H1 (cell line): Measurements from ENCODE around the gene NDUFB11. TPM values are rescaled to one million over a fixed set of nuclear protein-coding genes. Genes with fewer than 3 reads are reported as not detected.

Experiments used
- CTCF ChIA-PET: fragments of 300-600 bp; sonication (Branson Sonifier 250); formaldehyde crosslinking; loops from one replicate; lab custom pipeline; 2021; ENCODE audit not compliant: partially characterized antibody; lab: Charles Lee
- POLR2A ChIA-PET: fragments of 300-600 bp; sonication (Branson Sonifier 250); formaldehyde crosslinking; loops from one replicate; lab custom pipeline; 2021; ENCODE audit warnings: inconsistent platforms; ENCODE audit not compliant: partially characterized antibody; lab: Charles Lee
- DNase-seq, 2 experiments: peaks; one replicate each; pipeline versions ENCODE4 v3.0.0 to v3.0.0-alpha.2; 2010 to 2022; ENCODE audit warnings: low spot score in 2 of 2, low read depth in 1 of 2, mixed read lengths in 1 of 2
- FAIRE-seq: peaks from 2 replicates; lab custom pipeline; 2011; peaks lifted over from hg19 to GRCh38; lab: Jason Lieb, UNC
- H2AFZ ChIP-seq: 2 replicates; pipeline ENCODE4 v1.8.1; 2012; ENCODE audit warnings: low read length, inconsistent platforms
- H2AK5ac ChIP-seq: 2 replicates; pipeline ENCODE4 v1.6.1; 2013; ENCODE audit warnings: low read depth, low read length
- H2BK120ac ChIP-seq: replicated peaks from 2 replicates; pipeline ENCODE3; 2013; ENCODE audit warnings: low read depth, low read length, inconsistent platforms
- H2BK12ac ChIP-seq: 2 replicates; pipeline ENCODE4 v1.6.1; 2013; ENCODE audit warnings: low read depth, low read length
- H2BK15ac ChIP-seq: 2 replicates; pipeline ENCODE4 v1.6.1; 2013; ENCODE audit warnings: low read length
- H2BK20ac ChIP-seq: 2 replicates; pipeline ENCODE4 v1.6.1; 2013; ENCODE audit warnings: low read length
- H2BK5ac ChIP-seq: 2 replicates; pipeline ENCODE4 v1.6.1; 2013; ENCODE audit warnings: low read depth, low read length
- H3K14ac ChIP-seq: 2 replicates; pipeline ENCODE4 v1.6.1; 2013; ENCODE audit warnings: inconsistent platforms; ENCODE audit not compliant: insufficient read length
- H3K18ac ChIP-seq: 2 replicates; pipeline ENCODE4 v1.6.1; 2013; ENCODE audit warnings: low read length; ENCODE audit errors: extremely low read depth
- H3K23ac ChIP-seq: 2 replicates; pipeline ENCODE4 v1.6.1; 2013; ENCODE audit warnings: inconsistent platforms; ENCODE audit not compliant: insufficient read length
- H3K23me2 ChIP-seq: 2 replicates; pipeline ENCODE4 v1.6.1; 2013; ENCODE audit warnings: low read depth, low read length
- H3K27ac ChIP-seq: 2 replicates; pipeline ENCODE4 v1.6.1; 2011; ENCODE audit warnings: low read depth, low read length, inconsistent platforms
- H3K27me3 ChIP-seq, 4 experiments: replicated peaks in 1 of 4; 1 replicate in 1 of 4; 2 replicates in 3 of 4; pipeline versions ENCODE4 v1.6.1 to v1.8.1; 2011 to 2013; ENCODE audit warnings: low read length in 3 of 4, mild to moderate bottlenecking in 3 of 4, inconsistent platforms in 2 of 4, mixed read lengths in 2 of 4, moderate library complexity in 1 of 4; ENCODE audit not compliant: control insufficient read depth in 3 of 4, insufficient read depth in 3 of 4; ENCODE audit errors: extremely low read depth in 1 of 4
- H3K36me3 ChIP-seq, 4 experiments: 2 replicates each; pipeline versions ENCODE4 v1.6.1 to v1.8.1; 2011 to 2013; ENCODE audit warnings: mild to moderate bottlenecking in 4 of 4, low read length in 3 of 4, moderate library complexity in 2 of 4, control low read depth in 1 of 4, inconsistent platforms in 1 of 4; ENCODE audit not compliant: insufficient read depth in 4 of 4, control insufficient read depth in 2 of 4
- H3K4ac ChIP-seq: replicated peaks from 2 replicates; pipeline ENCODE3; 2013; ENCODE audit warnings: low read length, low read depth, mixed read lengths, inconsistent platforms; ENCODE audit not compliant: insufficient read length
- H3K4me1 ChIP-seq, 4 experiments: replicated peaks in 1 of 4; 1 replicate in 1 of 4; 2 replicates in 3 of 4; pipeline versions ENCODE4 v1.6.1 to v1.8.1; 2011 to 2013; ENCODE audit warnings: low read length in 3 of 4, inconsistent platforms in 2 of 4, mixed read lengths in 1 of 4; ENCODE audit not compliant: insufficient read depth in 4 of 4, control insufficient read depth in 3 of 4
- H3K4me2 ChIP-seq, 2 experiments: 2 replicates each; pipeline versions ENCODE4 v1.6.1 to v1.8.1; 2011 to 2013; ENCODE audit warnings: low read depth in 2 of 2, low read length in 2 of 2, control low read depth in 1 of 2, inconsistent platforms in 1 of 2, mild to moderate bottlenecking in 1 of 2; ENCODE audit not compliant: insufficient read depth in 1 of 2
- H3K4me3 ChIP-seq, 4 experiments: fragments of 200-600, 300-600 bp in 1 of 4; sonication (generic), shearing (Covaris generic), sonication (Bioruptor Twin) in 1 of 4; 2 replicates each; pipeline versions ENCODE4 v1.5.1 to v1.8.1; 2011 to 2016; ENCODE audit warnings: low read length in 4 of 4, low read depth in 3 of 4, control low read depth in 2 of 4, inconsistent platforms in 2 of 4, mild to moderate bottlenecking in 2 of 4, mixed read lengths in 1 of 4, moderate library complexity in 1 of 4; ENCODE audit not compliant: insufficient read depth in 2 of 4; ENCODE audit errors: extremely low read depth in 1 of 4
- H3K56ac ChIP-seq: replicated peaks from 2 replicates; pipeline ENCODE3; 2013; ENCODE audit warnings: low read depth, mild to moderate bottlenecking, mixed read lengths, low read length, inconsistent platforms; ENCODE audit not compliant: insufficient read length
- H3K79me1 ChIP-seq: 2 replicates; pipeline ENCODE4 v1.6.1; 2013; ENCODE audit warnings: low read depth, low read length, control low read depth
- H3K79me2 ChIP-seq, 2 experiments: 2 replicates each; pipeline versions ENCODE4 v1.6.1 to v1.8.1; 2012 to 2013; ENCODE audit warnings: low read length in 2 of 2, mild to moderate bottlenecking in 2 of 2, inconsistent platforms in 1 of 2; ENCODE audit not compliant: insufficient read depth in 2 of 2, control insufficient read depth in 1 of 2
- H3K9ac ChIP-seq, 4 experiments: replicated peaks in 1 of 4; 1 replicate in 1 of 4; 2 replicates in 3 of 4; pipeline versions ENCODE4 v1.6.1 to v1.8.1; 2011 to 2013; ENCODE audit warnings: low read depth in 3 of 4, low read length in 3 of 4, control low read depth in 2 of 4, mild to moderate bottlenecking in 2 of 4, moderate library complexity in 2 of 4, inconsistent platforms in 1 of 4; ENCODE audit errors: extremely low read depth in 1 of 4
- H3K9me3 ChIP-seq, 2 experiments: 2 replicates each; pipeline versions ENCODE4 v1.6.1 to v1.8.1; 2012 to 2013; ENCODE audit warnings: mild to moderate bottlenecking in 2 of 2, moderate library complexity in 2 of 2, control low read depth in 1 of 2, inconsistent platforms in 1 of 2, low read depth in 1 of 2, low read length in 1 of 2, mixed read lengths in 1 of 2; ENCODE audit not compliant: insufficient read depth in 2 of 2
- H4K20me1 ChIP-seq, 2 experiments: replicated peaks in 1 of 2; 2 replicates each; pipeline versions ENCODE3 to v1.8.1; 2011 to 2013; ENCODE audit warnings: inconsistent platforms in 2 of 2, low read length in 2 of 2, mild to moderate bottlenecking in 1 of 2; ENCODE audit not compliant: insufficient read depth in 2 of 2, control insufficient read depth in 1 of 2
- H4K5ac ChIP-seq: 2 replicates; pipeline ENCODE4 v1.6.1; 2013; ENCODE audit warnings: low read length, low read depth, mixed read lengths, inconsistent platforms; ENCODE audit not compliant: insufficient read length
- H4K8ac ChIP-seq: 2 replicates; pipeline ENCODE4 v1.8.0; 2013; ENCODE audit warnings: mild to moderate bottlenecking, moderate library complexity, low read length, inconsistent platforms; ENCODE audit not compliant: insufficient read depth; ENCODE audit errors: extremely low read depth
- H4K91ac ChIP-seq: replicated peaks from 2 replicates; pipeline ENCODE3; 2013; ENCODE audit warnings: low read length, mixed read lengths, inconsistent platforms; ENCODE audit not compliant: insufficient read length
- ATF2 ChIP-seq: IDR thresholded peaks from 2 replicates; pipeline ENCODE4 v1.6.1; 2012; ENCODE audit warnings: low read length, inconsistent platforms
- CHD2 ChIP-seq: IDR thresholded peaks from 2 replicates; pipeline ENCODE4 v1.6.1; 2012; ENCODE audit warnings: low read length, improper control_type of control experiment
- HDAC6 ChIP-seq: IDR thresholded peaks from one replicate; pipeline ENCODE4 v1.7.1; 2012; ENCODE audit warnings: low read depth, mild to moderate bottlenecking, inconsistent platforms, low read length, moderate library complexity
- JUN ChIP-seq: IDR thresholded peaks from 2 replicates; pipeline ENCODE4 v1.6.1; 2011; ENCODE audit warnings: low read depth, mild to moderate bottlenecking, improper control_type of control experiment, low read length
- MAFK ChIP-seq: IDR thresholded peaks from 2 replicates; pipeline ENCODE4 v1.6.1; 2012; ENCODE audit warnings: low read depth, mild to moderate bottlenecking, improper control_type of control experiment, low read length
- POLR2AphosphoS5 ChIP-seq: IDR thresholded peaks from 2 replicates; pipeline ENCODE4 v1.6.1; 2011; ENCODE audit warnings: low read depth, low read length
- RNF2 ChIP-seq: fragments of 200-900, 300-1000 bp; sonication (generic); IDR thresholded peaks from 2 replicates; pipeline ENCODE4 v1.7.1; 2016; ENCODE audit warnings: borderline replicate concordance, low read depth, mild to moderate bottlenecking, antibody characterized with exemption, low read length; ENCODE audit not compliant: poor library complexity, severe bottlenecking; ENCODE audit errors: missing control alignments
- SIX5 ChIP-seq: IDR thresholded peaks from 2 replicates; pipeline ENCODE4 v1.6.1; 2011; ENCODE audit warnings: mild to moderate bottlenecking, low read depth, low read length
- SRF ChIP-seq: IDR thresholded peaks from 2 replicates; pipeline ENCODE4 v1.6.1; 2011; ENCODE audit warnings: mild to moderate bottlenecking, low read depth, low read length, moderate library complexity
- USF2 ChIP-seq: IDR thresholded peaks from 2 replicates; pipeline ENCODE4 v1.6.1; 2011; ENCODE audit warnings: low read length, improper control_type of control experiment
- WGBS, 2 experiments: shearing (Covaris generic) in 1 of 2; methylation state at CpG; one replicate each; pipeline versions ENCODE4 v1.1.6 to v1.1.7; 2013 to 2015; ENCODE audit warnings: low lambda C conversion rate in 2 of 2, mixed read lengths in 2 of 2, inconsistent platforms in 1 of 2, low coverage in 1 of 2, missing lambda C conversion rate in 1 of 2; ENCODE audit not compliant: insufficient replicate concordance in 2 of 2, insufficient coverage in 1 of 2, insufficient read length in 1 of 2; ENCODE audit errors: extremely low coverage in 1 of 2, missing lambda C conversion rate in 1 of 2; 5-methylcytosine and 5-hydroxymethylcytosine counted together
- polyA plus RNA-seq, 7 experiments: library from polyadenylated mRNA; depleted of rRNA in 3 of 7; stranded (reverse) in 5 of 7; unstranded in 2 of 7; fragments of >200 nt in 5 of 7; fragments of 200-250 nt in 2 of 7; gene quantifications; 1 replicate in 5 of 7; 2 replicates in 1 of 7; 4 replicates in 1 of 7; pipeline versions ENCODE4 v1.2.1 to v1.2.3, GENCODE V29; 2011 to 2013; ENCODE audit warnings: missing spikeins in 2 of 7, mixed read lengths in 2 of 7
- total RNA-seq: library from RNA; stranded (reverse); fragmentation: NEBNext Ultra II Directional; extraction: Animal tissue kit (Norgen Biotek cat#: 25700); gene quantifications from 2 replicates; pipeline ENCODE4 v1.2.1, GENCODE V29; 2021

Gene NDUFB11
- total and polyA plus RNA-seq, 2 of the 8 experiments (the other 6 are each of a cell fraction or from before 2014, with no cell fraction given) = 120 to 131 TPM

GRCh38 chrX:47129899-47130358 is 14.6 kb downstream of the NDUFB11 start:
- H4K91ac ChIP-seq = no peak overlapping the region
- 47% methylated on average over 6 of the region's 11 CpGs; no CpG with 5 or more reads in 1 of the 2 experiments for WGBS, 2 experiments
- H2BK12ac ChIP-seq = no peak overlapping the region
- no peak overlapping the region for H3K56ac ChIP-seq
- H3K36me3 ChIP-seq = no peaks in the 10 kb centered on the region
- H3K23ac ChIP-seq = no peak overlapping the region
- no peaks in the 10 kb centered on the region for H3K79me1 ChIP-seq
- no peak overlapping the region for H2BK5ac ChIP-seq
- H3K4ac ChIP-seq = no peak overlapping the region
- no peaks in the 10 kb centered on the region for H4K20me1 ChIP-seq
- ChIA-PET POLR2A (interaction anchor here (0.6 to 4.2 kb wide), 3 partner anchors 10 to 14 kb away, joined by 3 to 28 read pairs (median 4); partner anchors contain the start of genes NDUFB11 and RBM10), CTCF (no interaction called here)
- H2AK5ac ChIP-seq = no peak overlapping the region
- no peak overlapping the region for H2BK120ac ChIP-seq
- FAIRE-seq = no peak
- no peak overlapping the region; a peak in 1 of 7 replicates for H3K9ac ChIP-seq
- H3K4me1 ChIP-seq = no peaks in the 10 kb centered on the region
- H3K14ac ChIP-seq = no peak overlapping the region
- peak overlapping the region; percentile 67 to 71 for H3K4me2 ChIP-seq
- H2BK15ac ChIP-seq = no peak overlapping the region
- no peak overlapping the region for H4K5ac ChIP-seq
- peak overlapping the region; percentile 52 to 72 (median 61); a peak in 6 of 8 replicates for H3K4me3 ChIP-seq
- no peaks in the 10 kb centered on the region for H3K79me2 ChIP-seq
- DNase-seq = no peak
- H3K27me3 ChIP-seq = no peaks in the 10 kb centered on the region
- no peak overlapping the region for H3K27ac ChIP-seq
- H3K23me2 ChIP-seq = no peaks in the 10 kb centered on the region
- no peak overlapping the region for H2BK20ac ChIP-seq
- H4K8ac ChIP-seq = no peak overlapping the region
- H3K9me3 ChIP-seq = no peaks in the 10 kb centered on the region
- no peak for TF ChIP-seq SRF
- no peak for TF ChIP-seq SIX5
- TF ChIP-seq RNF2 = no peak
- no peak for TF ChIP-seq JUN
- no peak for TF ChIP-seq HDAC6
- no peak for TF ChIP-seq ATF2
- TF ChIP-seq CHD2 = no peak
- no peak for TF ChIP-seq USF2
- TF ChIP-seq MAFK = no peak
- no peak for TF ChIP-seq POLR2AphosphoS5
- no peak overlapping the region for H2AFZ ChIP-seq
- H3K18ac ChIP-seq = no peak overlapping the region
